GM12864 (cell line): ENCODE results near the gene TMSB4X.

ENCODE experiments used
- DNase-seq: peaks from one replicate; pipeline ENCODE4 v3.0.0-alpha.2; 2011; ENCODE audit warnings: low read depth
- H3K4me3 ChIP-seq: 2 replicates; pipeline ENCODE4 v1.5.1; 2011; ENCODE audit warnings: mild to moderate bottlenecking, low read depth, low read length, control low read depth
- TF ChIP-seq, protein P1 (sequence below): IDR thresholded peaks from 2 replicates; pipeline ENCODE4 v1.5.1; 2011; ENCODE audit warnings: low read depth, mild to moderate bottlenecking, moderate library complexity, low read length, control low read depth, inconsistent platforms; ENCODE audit errors: missing control alignments

The TMSB4X gene

DNA sequence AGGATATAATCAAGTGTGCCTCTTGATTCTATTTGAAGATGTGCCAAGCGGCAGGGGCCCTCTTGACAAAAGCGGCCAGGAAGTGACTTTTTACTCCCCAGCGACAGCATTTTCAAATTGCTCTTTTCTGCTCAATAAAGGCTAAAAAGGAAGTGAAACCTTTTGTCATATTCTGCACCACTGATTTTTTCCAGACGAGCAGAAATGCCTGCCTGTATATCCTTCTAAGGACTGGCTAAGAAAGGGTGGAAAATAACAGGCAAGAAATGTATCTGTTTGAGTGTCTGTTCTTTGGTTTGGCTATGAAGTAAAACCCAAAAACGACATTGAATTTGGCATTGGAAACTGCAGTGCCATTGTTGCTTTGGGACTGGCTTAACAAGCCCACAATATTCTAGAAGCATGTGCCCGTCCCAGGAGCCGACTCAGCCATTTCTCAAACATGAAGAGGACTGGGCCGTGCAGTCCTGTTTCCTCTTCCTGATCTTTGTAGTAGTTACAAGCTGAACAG, 25.4 kb downstream of the TMSB4X start:
- no peak for DNase-seq
- TF ChIP-seq, protein P1, sequence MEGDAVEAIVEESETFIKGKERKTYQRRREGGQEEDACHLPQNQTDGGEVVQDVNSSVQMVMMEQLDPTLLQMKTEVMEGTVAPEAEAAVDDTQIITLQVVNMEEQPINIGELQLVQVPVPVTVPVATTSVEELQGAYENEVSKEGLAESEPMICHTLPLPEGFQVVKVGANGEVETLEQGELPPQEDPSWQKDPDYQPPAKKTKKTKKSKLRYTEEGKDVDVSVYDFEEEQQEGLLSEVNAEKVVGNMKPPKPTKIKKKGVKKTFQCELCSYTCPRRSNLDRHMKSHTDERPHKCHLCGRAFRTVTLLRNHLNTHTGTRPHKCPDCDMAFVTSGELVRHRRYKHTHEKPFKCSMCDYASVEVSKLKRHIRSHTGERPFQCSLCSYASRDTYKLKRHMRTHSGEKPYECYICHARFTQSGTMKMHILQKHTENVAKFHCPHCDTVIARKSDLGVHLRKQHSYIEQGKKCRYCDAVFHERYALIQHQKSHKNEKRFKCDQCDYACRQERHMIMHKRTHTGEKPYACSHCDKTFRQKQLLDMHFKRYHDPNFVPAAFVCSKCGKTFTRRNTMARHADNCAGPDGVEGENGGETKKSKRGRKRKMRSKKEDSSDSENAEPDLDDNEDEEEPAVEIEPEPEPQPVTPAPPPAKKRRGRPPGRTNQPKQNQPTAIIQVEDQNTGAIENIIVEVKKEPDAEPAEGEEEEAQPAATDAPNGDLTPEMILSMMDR = no peak
- H3K4me3 ChIP-seq = no peak overlapping the region; the same call in 1 of the 2 replicates

DNA sequence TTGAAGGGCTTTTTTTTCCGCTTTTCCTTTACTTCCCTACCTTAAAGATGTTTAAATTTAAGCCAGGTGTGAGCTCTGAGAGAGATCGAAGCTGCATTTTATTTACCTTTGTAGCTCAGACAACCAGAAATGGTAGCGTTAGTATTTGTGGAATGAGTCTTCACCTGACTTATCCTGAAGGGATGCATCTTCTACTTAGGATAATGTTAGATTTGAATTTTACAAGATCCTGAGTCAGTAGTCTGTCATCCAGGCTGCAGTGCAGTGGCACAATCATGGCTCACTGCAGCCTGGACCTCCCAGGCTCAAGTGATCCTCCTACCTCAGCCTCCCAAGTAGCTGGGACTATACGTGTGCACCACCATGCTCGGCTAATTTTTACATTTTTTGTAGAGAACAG, 26.2 kb downstream of the TMSB4X start:
- DNase-seq = no peak
- no peak overlapping the region for H3K4me3 ChIP-seq

DNA sequence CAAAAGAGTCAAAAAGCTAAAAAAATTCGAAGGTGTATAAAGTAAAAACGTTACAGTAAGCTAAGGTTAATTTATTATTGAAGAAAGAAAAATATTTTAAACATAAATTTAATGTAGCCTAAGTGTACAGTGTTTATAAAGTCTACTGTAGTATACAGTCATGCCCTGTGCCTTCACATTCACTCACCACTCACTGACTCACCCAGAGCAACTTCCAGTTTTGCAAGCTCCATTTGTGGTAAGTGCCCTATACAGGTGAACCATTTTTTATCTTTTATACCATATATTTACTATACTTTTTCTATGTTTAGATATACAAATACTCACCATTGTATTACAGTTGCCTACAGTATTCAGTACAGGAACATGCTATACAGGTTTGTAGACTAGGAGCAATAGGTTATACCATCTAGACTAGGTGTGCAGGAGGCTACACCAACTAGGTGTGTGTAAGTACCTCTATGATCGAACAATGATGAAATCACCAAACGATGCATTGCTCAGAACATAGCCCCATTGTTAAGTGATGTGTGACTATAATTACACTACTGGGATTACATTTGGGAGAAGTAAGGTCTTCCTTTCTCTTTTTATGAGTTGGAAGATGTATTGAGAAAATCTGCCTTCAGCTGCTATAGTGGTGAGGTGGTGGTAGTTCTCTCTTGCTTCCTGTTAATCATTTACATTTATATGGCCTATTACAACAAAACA, 27.2 kb downstream of the TMSB4X start:
- H3K4me3 ChIP-seq = no peak overlapping the region; the same call in 1 of the 2 replicates
- no peak for DNase-seq
- TF ChIP-seq, protein P1 = no peak

More for the DNA sequence above, 26.2 kb downstream of the TMSB4X start:
- TF ChIP-seq, protein P1 = no peak

DNA sequence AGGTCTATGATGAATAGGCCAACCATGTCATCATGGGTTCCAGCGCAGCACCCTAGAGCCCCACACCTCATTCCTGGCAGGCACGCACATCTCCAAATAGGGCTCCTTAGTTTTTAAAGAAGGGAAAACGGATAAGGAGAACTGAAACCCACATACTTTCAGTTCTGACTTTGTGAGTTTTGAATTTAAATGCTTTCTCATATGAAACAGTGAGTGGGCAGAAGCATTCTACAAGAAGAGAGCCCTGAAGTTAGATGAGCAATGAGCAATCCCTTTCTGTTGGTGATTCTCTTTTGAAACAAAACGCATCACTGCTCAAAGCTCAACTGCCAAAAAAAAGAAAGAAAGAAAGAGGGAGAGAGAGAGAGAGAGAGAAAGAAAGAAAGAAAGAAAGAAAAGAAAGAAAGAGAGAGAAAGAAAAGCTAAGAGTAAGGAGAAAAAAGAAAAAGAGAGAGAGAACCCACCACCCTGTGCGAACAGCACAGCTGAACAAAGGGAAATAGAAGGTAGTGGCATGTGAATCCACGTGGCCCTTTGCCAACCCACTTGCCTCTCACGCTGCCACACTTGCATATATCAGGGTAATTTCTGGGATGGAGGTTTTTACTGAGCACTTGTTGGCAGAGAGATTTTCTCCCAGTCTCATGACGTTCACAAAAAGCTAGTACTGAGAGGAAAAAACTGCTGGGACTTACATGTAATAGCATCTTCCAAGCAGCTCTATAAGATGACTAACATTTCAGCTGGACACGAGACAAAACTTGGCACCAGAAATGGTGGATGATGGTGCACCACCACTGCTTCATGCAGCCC, 31.0 kb downstream of the TMSB4X start:
- H3K4me3 ChIP-seq = no peak overlapping the region
- TF ChIP-seq, protein P1 = no peak
- peak; percentile 77 for DNase-seq

DNA sequence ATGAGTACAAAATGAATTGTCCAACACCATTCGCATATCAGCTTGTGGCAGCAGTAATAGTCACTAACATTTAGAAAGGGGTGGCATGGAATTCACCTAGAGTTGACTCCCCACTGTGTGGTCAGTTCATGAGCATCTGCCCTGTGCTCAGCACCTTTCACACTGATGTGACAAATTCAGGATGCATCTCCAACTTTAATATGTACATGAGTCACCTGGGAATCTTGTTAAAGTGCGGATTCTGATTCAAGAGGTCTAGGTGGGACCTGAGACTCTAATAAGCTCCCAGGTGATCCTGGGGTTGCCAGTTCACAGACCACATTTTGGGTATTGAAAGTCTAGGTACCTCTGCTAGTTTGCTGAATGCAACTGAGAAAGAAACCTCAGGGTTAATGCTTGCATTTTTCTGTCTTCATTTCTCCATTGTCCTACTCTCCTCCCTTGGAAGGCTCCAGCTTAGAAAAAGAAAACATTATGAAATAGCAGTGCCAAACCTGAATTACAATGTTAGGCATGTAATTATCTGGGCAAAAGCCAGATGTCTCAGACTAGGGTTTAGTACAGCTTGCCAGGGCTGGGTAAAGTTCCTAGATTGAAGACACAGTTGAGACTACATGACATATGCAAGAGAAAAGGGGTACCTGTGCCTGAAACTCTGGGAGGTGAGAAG, 32.7 kb downstream of the TMSB4X start:
- TF ChIP-seq, protein P1 = no peak
- no peak for DNase-seq
- H3K4me3 ChIP-seq = no peak overlapping the region

DNA sequence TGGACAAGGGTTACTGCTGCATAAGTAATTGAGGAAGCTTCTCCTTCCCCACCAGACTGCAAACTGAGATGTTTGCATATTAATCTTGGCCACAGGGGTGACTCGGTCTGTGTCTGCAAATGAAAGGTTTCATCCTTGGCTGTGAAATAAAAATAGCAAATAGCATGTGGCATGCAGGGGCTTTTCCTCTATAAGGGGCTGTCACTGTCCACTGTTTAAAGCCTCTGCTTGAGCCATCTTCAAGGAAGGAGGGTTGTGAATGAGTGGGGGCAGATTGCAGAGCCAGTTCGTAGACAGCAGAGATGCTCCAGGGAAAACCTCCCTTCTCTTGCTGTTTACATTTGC, 33.3 kb downstream of the TMSB4X start:
- DNase-seq = no peak
- TF ChIP-seq, protein P1 = no peak
- H3K4me3 ChIP-seq = no peak overlapping the region
